Testis (tissue), 3 donors: ENCODE measurements around the gene SLC24A5. TPM values are rescaled to one million over a fixed set of nuclear protein-coding genes. Genes with fewer than 3 reads are reported as not detected.

Source experiments
- DNase-seq: peaks from one replicate; pipeline ENCODE4 v3.0.0-alpha.2; 2019
- H3K27ac ChIP-seq, 2 donors: fragments of 200-600 bp; sonication (generic); one replicate each; pipeline ENCODE4 v1.5.1; 2019
- H3K27me3 ChIP-seq: fragments of 200-600 bp; sonication (generic); one replicate; pipeline ENCODE4 v1.5.1; 2019
- H3K36me3 ChIP-seq: fragments of 200-600 bp; sonication (generic); one replicate; pipeline ENCODE4 v1.5.1; 2017; ENCODE audit warnings: low read depth; ENCODE audit errors: missing control alignments
- H3K4me1 ChIP-seq: fragments of 200-600 bp; sonication (generic); one replicate; pipeline ENCODE4 v1.5.1; 2019
- H3K4me3 ChIP-seq, 2 donors: fragments of 200-600 bp; sonication (generic); one replicate each; pipeline ENCODE4 v1.5.1; 2017 to 2019
- H3K9me3 ChIP-seq: fragments of 200-600 bp; sonication (generic); one replicate; pipeline ENCODE4 v1.5.1; 2017
- POLR2A ChIP-seq: fragments of 450-650 bp; IDR thresholded peaks from one replicate; pipeline ENCODE4 v1.6.1; 2017; ENCODE audit warnings: antibody characterized with exemption, mild to moderate bottlenecking, moderate library complexity
- WGBS, 2 donors: methylation state at CpG; one replicate each; pipeline ENCODE4 v1.1.5; 2018; 5-methylcytosine and 5-hydroxymethylcytosine counted together
- intact Hi-C: fragments of 100-400 bp; cut with DNase I; formaldehyde crosslinking; loops from one replicate; pipeline ENCODE4 v1.15.1; 2023; ENCODE audit warnings: low total_unique reads
- polyA plus RNA-seq: library from polyadenylated mRNA; stranded (reverse); fragments of 350-450 nt; fragmentation: Illumina TruSeq; extraction: RNeasy Lipid Tissue Mini Kit (QIAGEN cat#74804); gene quantifications from one replicate; pipeline ENCODE4 v1.2.3, GENCODE V29; 2014; ENCODE audit warnings: low read depth, low replicate concordance; ENCODE audit not compliant: insufficient read depth
- total RNA-seq, 2 donors: library from RNA; depleted of rRNA; stranded (reverse); fragments of >200 nt; gene quantifications; one replicate each; pipeline ENCODE4 v1.2.3, GENCODE V29; 2016
- TF ChIP-seq, protein P1 (sequence below), 3 experiments: fragments of 450-650 bp in 2 of 3; fragments of 200-600 bp in 1 of 3; sonication (generic) in 1 of 3; IDR thresholded peaks; one replicate each; pipeline ENCODE4 v1.5.1; 2016 to 2019; ENCODE audit warnings: antibody characterized with exemption in 3 of 3, mild to moderate bottlenecking in 2 of 3, moderate library complexity in 1 of 3

The SLC24A5 gene
- total and polyA plus RNA-seq, 3 donors from 2014 or later: 0.63 to 1.8 TPM; not detected in 1

DNA sequence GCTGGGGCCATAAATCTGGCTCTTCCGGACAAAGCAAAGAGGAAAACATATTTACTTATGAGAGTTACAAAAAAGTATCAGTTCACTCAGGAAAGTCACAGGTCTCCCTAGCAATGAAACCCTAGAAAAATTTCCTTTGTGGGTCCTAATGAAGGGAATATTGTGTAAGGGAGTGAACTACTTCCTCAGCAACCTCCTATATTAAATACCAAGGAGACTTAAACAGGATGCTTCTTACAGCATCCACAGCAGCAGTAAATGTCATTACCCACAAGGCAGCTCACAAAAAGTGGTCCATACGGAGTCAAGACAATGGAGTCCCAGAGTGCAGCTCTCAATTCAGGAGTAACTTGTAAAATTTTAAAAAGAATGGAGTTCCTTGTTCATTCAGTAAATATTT lies 14.9 kb upstream of the SLC24A5 start:
- Histone ChIP-seq H3K9me3 (no peaks in the 10 kb centered on the region), H3K36me3 (no peaks in the 10 kb centered on the region), H3K27me3 (no peaks in the 10 kb centered on the region), H3K27ac (no peak overlapping the region), H3K4me3 (no peak overlapping the region), H3K4me1 (no peaks in the 10 kb centered on the region)
- intact Hi-C loops: no loop called here
- no peak for TF ChIP-seq POLR2A
- TF ChIP-seq, protein P1, sequence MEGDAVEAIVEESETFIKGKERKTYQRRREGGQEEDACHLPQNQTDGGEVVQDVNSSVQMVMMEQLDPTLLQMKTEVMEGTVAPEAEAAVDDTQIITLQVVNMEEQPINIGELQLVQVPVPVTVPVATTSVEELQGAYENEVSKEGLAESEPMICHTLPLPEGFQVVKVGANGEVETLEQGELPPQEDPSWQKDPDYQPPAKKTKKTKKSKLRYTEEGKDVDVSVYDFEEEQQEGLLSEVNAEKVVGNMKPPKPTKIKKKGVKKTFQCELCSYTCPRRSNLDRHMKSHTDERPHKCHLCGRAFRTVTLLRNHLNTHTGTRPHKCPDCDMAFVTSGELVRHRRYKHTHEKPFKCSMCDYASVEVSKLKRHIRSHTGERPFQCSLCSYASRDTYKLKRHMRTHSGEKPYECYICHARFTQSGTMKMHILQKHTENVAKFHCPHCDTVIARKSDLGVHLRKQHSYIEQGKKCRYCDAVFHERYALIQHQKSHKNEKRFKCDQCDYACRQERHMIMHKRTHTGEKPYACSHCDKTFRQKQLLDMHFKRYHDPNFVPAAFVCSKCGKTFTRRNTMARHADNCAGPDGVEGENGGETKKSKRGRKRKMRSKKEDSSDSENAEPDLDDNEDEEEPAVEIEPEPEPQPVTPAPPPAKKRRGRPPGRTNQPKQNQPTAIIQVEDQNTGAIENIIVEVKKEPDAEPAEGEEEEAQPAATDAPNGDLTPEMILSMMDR (IDR thresholded peaks at IDR 0.05): no peak
- WGBS, 2 donors: 54 to 59% methylated on average over 2 of the region's 2 CpGs
- no peak for DNase-seq

DNA sequence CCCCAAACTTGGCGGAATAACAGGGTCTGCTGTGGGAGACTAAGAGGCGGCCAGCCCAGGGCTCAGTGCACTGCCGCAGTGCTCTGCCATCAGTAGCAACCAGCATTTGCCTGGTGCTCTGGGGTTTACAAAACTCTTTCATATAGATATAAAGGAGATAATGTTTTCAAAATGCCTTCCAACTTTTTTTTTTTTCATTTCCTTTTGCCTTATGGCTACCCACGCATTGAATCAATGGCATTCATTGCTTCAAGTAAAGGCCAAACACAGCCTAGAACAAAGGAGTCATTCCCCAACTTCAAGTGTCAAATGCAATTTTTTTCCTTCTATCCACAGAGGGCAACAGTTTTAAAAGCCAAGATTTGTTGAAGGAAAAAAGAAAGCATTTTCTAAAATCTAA lies 11.6 kb upstream of the SLC24A5 start:
- Histone ChIP-seq H3K27me3 (no peaks in the 10 kb centered on the region), H3K27ac (no peak overlapping the region), H3K4me1 (no peaks in the 10 kb centered on the region), H3K9me3 (no peaks in the 10 kb centered on the region), H3K36me3 (no peaks in the 10 kb centered on the region), H3K4me3 (no peak overlapping the region)
- WGBS, 2 donors: 82 to 88% methylated on average over 4 of the region's 4 CpGs
- TF ChIP-seq, protein P1 (IDR thresholded peaks at IDR 0.05): no peak
- TF ChIP-seq POLR2A: no peak
- intact Hi-C loops: no loop called here
- no peak for DNase-seq

DNA sequence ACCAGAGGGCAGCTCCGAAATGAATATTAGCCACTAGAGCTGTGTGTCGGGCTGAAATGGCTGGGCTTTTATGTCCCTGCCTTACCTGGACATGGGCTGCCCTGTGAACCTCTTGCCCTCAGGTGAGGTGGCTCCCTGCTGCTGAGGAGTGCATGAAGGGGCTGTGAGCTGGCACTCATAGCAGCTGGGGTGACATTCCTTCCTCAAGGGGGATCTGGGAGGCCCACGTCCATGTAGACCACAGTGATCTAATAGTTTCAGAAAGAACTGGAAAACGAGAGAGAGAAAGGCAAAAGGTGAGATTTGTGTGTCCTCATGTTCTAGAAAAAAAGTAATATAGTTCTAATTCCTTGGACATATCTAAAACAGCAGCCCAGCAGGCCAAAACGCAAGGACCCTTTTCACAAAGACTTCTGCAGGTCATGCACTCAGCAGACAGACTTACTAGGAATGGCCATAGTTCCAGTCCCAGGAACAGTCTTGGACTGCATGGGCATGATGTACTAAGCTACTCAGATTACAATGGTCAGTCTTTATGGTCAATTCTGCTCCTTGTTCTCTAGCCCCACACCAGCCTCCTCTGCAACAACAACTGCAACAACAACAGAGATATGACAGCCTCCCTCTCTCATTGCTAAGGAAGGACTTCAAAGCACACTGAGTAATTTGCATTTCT lies 10.8 kb upstream of the SLC24A5 start:
- Histone ChIP-seq H3K4me3 (no peak overlapping the region), H3K36me3 (no peaks in the 10 kb centered on the region), H3K9me3 (no peaks in the 10 kb centered on the region), H3K27me3 (no peaks in the 10 kb centered on the region), H3K27ac (no peak overlapping the region), H3K4me1 (no peaks in the 10 kb centered on the region)
- DNase-seq: no peak
- no peak for TF ChIP-seq POLR2A
- TF ChIP-seq, protein P1 (IDR thresholded peaks at IDR 0.05): no peak
- 72% methylated on average over 5 of the region's 5 CpGs for WGBS, 2 donors
- intact Hi-C loops: no loop called here

DNA sequence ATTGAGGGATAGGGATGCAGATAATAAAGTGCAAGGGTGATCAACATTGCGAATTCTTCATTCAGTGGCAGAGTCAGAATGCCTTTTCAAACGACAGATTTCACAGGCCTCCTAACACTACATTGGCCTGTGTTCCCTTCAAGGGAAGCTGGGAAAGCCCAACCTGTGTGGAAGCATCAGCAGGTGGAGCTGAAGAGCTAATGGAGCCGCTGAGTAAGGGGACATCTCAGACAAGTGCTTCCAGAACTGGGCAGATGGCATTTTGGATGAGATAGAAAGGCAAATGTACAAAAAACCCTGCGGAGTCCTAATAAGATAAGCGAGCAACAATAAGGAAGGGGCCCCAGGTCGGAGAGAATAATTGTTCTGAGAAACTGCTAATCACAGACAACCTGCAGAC lies 8.5 kb upstream of the SLC24A5 start:
- no peak for TF ChIP-seq POLR2A
- TF ChIP-seq, protein P1 (IDR thresholded peaks at IDR 0.05): no peak
- Histone ChIP-seq H3K36me3 (no peaks in the 10 kb centered on the region), H3K27ac (no peak overlapping the region), H3K4me3 (no peak overlapping the region), H3K9me3 (no peaks in the 10 kb centered on the region), H3K4me1 (no peaks in the 10 kb centered on the region), H3K27me3 (no peaks in the 10 kb centered on the region)
- intact Hi-C loops: no loop called here
- WGBS, 2 donors: 35% methylated on average over 6 of the region's 6 CpGs
- DNase-seq: no peak

DNA sequence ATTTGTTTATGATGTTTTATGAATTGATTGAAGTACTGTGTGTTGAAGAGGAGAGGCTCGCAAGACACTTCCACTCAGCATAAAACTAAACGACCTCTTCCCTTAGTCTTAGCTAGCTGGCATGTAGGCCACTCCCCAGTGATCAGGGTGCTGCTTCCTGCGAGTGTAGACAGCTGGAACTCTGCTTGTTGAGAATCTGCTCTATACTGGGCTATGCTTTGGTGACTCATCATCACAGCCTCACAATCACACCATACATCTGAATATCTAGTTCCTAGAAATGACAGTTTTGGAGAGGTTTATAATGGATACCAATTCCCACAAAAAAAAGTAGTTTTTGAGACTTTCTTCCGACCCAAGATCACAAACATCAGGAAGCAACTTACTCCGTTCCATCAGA lies 1.5 kb upstream of the SLC24A5 start:
- intact Hi-C loops: no loop called here
- Histone ChIP-seq H3K36me3 (no peaks in the 10 kb centered on the region), H3K9me3 (no peaks in the 10 kb centered on the region), H3K4me1 (no peaks in the 10 kb centered on the region), H3K27me3 (no peaks in the 10 kb centered on the region), H3K27ac (no peak overlapping the region), H3K4me3 (no peak overlapping the region)
- 71 to 79% methylated on average over 5 of the region's 5 CpGs for WGBS, 2 donors
- TF ChIP-seq, protein P1 (IDR thresholded peaks at IDR 0.05): no peak
- no peak for TF ChIP-seq POLR2A
- no peak for DNase-seq
